GM06990 (cell line): ENCODE measurements around the gene DDOST.

Source experiments
- DNase-seq: peaks from one replicate; pipeline ENCODE4 v3.0.0-alpha.2; 2011; ENCODE audit not compliant: insufficient read length; ENCODE audit errors: extremely low read depth
- H3K27me3 ChIP-seq: replicated peaks from 2 replicates; pipeline ENCODE4 v1.6.0; 2011; ENCODE audit warnings: low read length; ENCODE audit not compliant: control insufficient read depth, insufficient read depth
- H3K36me3 ChIP-seq: 2 replicates; pipeline ENCODE4 v1.5.1; 2011; ENCODE audit warnings: low read length; ENCODE audit not compliant: control insufficient read depth, insufficient read depth
- H3K4me3 ChIP-seq: replicated peaks from 2 replicates; pipeline ENCODE4 v1.5.1; 2011; ENCODE audit warnings: low read depth, mild to moderate bottlenecking, control low read depth, low read length
- CTCF ChIP-seq: IDR thresholded peaks from 2 replicates; pipeline ENCODE4 v1.5.1; 2011; ENCODE audit warnings: low read length, control low read depth, mild to moderate bottlenecking, inconsistent platforms; ENCODE audit not compliant: insufficient read depth, poor library complexity, severe bottlenecking

DDOST gene

GRCh38 chr1:20640183-20640597 lies 21.0 kb downstream of the DDOST start:
- DNase-seq: no peak
- H3K36me3 ChIP-seq: no peaks in the 10 kb centered on the region
- peak; percentile 79 for TF ChIP-seq CTCF
- no peak overlapping the region for H3K4me3 ChIP-seq
- H3K27me3 ChIP-seq: no peaks in the 10 kb centered on the region

- no peak for DNase-seq
- H3K27me3 ChIP-seq: no peaks in the 10 kb centered on the region
- H3K4me3 ChIP-seq: no peak overlapping the region
- TF ChIP-seq CTCF: no peak
- H3K36me3 ChIP-seq: no peaks in the 10 kb centered on the region
Observed at GRCh38 chr1:20636785-20637347, 24.3 kb downstream of the DDOST start.

GRCh38 chr1:20634594-20635084 lies 26.5 kb downstream of the DDOST start:
- H3K36me3 ChIP-seq: no peaks in the 10 kb centered on the region
- TF ChIP-seq CTCF: no peak
- no peak overlapping the region for H3K4me3 ChIP-seq
- no peaks in the 10 kb centered on the region for H3K27me3 ChIP-seq
- no peak for DNase-seq

GRCh38 chr1:20634065-20634593 lies 27.0 kb downstream of the DDOST start:
- Histone ChIP-seq H3K27me3 (no peaks in the 10 kb centered on the region), H3K36me3 (no peaks in the 10 kb centered on the region), H3K4me3 (peak overlapping the region; percentile 77)
- TF ChIP-seq CTCF: no peak
- no peak for DNase-seq

GRCh38 chr1:20633190-20634064 lies 27.7 kb downstream of the DDOST start, which contains the start of gene PINK1:
Gene PINK1 (plus strand): TSS chr1:20633458. CDS start chr1:20633549, 91 bp downstream.
- peak; percentile 81 for DNase-seq
- H3K27me3 ChIP-seq: no peaks in the 10 kb centered on the region
- no peaks in the 10 kb centered on the region for H3K36me3 ChIP-seq
- TF ChIP-seq CTCF: peak; percentile 87
- H3K4me3 ChIP-seq: peak within 1 kb of the TSS; percentile 77
